ENCODE results near the gene FOXF2.

DNA sequence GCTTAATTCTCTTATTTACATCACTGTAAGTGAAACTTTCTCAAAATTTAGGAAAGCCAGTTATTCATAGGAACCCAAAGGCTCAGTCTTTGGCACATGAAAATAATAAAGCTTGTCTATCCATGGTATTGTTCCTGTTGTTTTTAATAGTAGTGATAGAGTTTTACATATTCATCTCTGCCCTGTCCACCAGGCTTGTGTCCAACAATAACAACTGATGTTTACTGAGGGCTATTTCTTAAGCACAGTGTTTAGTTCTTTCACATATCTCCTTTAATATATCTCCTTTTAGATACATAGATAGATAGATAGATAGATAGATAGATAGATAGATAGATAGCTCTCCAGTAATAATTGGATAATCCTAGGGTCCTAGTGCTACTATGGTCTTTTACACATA, 43.3 kb upstream of the FOXF2 start:
- TF ChIP-seq, protein P1, sequence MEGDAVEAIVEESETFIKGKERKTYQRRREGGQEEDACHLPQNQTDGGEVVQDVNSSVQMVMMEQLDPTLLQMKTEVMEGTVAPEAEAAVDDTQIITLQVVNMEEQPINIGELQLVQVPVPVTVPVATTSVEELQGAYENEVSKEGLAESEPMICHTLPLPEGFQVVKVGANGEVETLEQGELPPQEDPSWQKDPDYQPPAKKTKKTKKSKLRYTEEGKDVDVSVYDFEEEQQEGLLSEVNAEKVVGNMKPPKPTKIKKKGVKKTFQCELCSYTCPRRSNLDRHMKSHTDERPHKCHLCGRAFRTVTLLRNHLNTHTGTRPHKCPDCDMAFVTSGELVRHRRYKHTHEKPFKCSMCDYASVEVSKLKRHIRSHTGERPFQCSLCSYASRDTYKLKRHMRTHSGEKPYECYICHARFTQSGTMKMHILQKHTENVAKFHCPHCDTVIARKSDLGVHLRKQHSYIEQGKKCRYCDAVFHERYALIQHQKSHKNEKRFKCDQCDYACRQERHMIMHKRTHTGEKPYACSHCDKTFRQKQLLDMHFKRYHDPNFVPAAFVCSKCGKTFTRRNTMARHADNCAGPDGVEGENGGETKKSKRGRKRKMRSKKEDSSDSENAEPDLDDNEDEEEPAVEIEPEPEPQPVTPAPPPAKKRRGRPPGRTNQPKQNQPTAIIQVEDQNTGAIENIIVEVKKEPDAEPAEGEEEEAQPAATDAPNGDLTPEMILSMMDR (IDR thresholded peaks at IDR 0.05) = no peak
- TF ChIP-seq ZFX (IDR thresholded peaks at IDR 0.05; ENCODE audit: borderline replicate concordance) = no peak
